GM12892 (cell line): ENCODE results near the gene TNN. TPM values are rescaled to one million over a fixed set of nuclear protein-coding genes. Genes with fewer than 3 reads are reported as not detected.
"Not testable (repeated sequence)": the region's sequence is repeated elsewhere in the genome, so short reads cannot be mapped to it uniquely, and the experiment has no call there.

Experiments
- DNase-seq: peaks from one replicate; pipeline ENCODE4 v3.0.0; 2011; ENCODE audit not compliant: insufficient read length
- FAIRE-seq: peaks from 2 replicates; lab custom pipeline; 2011; peaks lifted over from hg19 to GRCh38; lab: Jason Lieb, UNC
- POLR2A ChIP-seq: IDR thresholded peaks from 2 replicates; pipeline ENCODE4 v1.6.1; 2011; ENCODE audit warnings: low read depth, low read length, control low read depth
- POLR2AphosphoS5 ChIP-seq: IDR thresholded peaks from 2 replicates; pipeline ENCODE4 v1.6.1; 2011; ENCODE audit warnings: low read depth, low read length, control low read depth
- TAF1 ChIP-seq: IDR thresholded peaks from 2 replicates; pipeline ENCODE4 v1.6.1; 2011; ENCODE audit warnings: low read depth, mild to moderate bottlenecking, control low read depth, low read length, borderline replicate concordance
- polyA plus RNA-seq: library from polyadenylated mRNA; unstranded; fragments of >200 nt; gene quantifications from one replicate; pipeline ENCODE4 v1.2.1, GENCODE V29; 2012; ENCODE audit warnings: missing spikeins, inconsistent platforms; ENCODE audit not compliant: missing spikeins

The TNN gene, protein sequence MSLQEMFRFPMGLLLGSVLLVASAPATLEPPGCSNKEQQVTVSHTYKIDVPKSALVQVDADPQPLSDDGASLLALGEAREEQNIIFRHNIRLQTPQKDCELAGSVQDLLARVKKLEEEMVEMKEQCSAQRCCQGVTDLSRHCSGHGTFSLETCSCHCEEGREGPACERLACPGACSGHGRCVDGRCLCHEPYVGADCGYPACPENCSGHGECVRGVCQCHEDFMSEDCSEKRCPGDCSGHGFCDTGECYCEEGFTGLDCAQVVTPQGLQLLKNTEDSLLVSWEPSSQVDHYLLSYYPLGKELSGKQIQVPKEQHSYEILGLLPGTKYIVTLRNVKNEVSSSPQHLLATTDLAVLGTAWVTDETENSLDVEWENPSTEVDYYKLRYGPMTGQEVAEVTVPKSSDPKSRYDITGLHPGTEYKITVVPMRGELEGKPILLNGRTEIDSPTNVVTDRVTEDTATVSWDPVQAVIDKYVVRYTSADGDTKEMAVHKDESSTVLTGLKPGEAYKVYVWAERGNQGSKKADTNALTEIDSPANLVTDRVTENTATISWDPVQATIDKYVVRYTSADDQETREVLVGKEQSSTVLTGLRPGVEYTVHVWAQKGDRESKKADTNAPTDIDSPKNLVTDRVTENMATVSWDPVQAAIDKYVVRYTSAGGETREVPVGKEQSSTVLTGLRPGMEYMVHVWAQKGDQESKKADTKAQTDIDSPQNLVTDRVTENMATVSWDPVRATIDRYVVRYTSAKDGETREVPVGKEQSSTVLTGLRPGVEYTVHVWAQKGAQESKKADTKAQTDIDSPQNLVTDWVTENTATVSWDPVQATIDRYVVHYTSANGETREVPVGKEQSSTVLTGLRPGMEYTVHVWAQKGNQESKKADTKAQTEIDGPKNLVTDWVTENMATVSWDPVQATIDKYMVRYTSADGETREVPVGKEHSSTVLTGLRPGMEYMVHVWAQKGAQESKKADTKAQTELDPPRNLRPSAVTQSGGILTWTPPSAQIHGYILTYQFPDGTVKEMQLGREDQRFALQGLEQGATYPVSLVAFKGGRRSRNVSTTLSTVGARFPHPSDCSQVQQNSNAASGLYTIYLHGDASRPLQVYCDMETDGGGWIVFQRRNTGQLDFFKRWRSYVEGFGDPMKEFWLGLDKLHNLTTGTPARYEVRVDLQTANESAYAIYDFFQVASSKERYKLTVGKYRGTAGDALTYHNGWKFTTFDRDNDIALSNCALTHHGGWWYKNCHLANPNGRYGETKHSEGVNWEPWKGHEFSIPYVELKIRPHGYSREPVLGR (N-terminal part only)
- polyA plus RNA-seq: 0.06 TPM

DNA sequence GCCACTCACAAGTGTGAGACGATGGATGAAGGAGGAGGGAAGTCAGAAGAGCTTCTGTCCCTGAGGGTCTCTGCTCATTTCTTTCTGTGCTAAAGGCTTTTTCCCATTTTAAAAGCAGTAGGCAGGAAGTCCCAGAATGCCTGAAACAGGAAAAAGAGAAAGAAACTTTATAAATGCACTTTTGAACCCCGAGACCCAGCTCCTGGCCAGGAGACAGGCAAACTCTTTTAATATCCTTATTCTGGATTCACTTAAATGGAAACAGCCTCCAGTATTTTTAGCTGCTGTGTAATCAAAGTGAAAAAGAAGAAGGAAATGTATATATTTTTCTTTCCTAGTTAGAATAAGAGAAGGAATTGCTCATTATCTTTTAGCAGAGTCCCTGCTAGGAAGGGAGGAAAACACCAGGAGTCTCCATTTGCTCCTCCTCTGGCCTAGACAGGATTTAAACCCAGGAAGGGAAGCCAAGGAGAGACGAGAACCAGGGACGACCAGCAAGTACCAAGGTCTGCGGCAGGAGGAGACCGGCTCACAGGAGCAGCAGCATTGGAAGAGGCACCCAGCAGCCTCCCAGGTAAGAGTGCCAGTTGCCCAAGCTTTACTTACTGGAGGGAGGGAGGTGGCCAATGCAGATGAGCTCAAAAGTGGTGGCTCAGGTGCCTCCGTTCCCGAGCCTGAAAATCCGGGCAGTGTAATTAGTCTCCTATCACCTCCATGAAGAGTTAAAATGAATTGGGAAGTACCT is at the start of gene TNN:
Gene TNN, plus strand, starts transcription at position 472 of the 745 bp plus-strand sequence. CDS start 9,586 bp downstream, outside the sequence.
- TF ChIP-seq TAF1: no peak
- no peak for TF ChIP-seq POLR2A
- DNase-seq (no peak), FAIRE-seq (no peak)

- no peak for FAIRE-seq
- no peak for TF ChIP-seq POLR2A
- no peak for TF ChIP-seq POLR2AphosphoS5
- no peak for TF ChIP-seq TAF1
Measured at GRCh38 chr1:175019524-175019923, 48.1 kb upstream of the TNN start.

GRCh38 chr1:175023043-175023921 is 44.4 kb upstream of the TNN start, which contains the start of gene MRPS14:
Gene MRPS14 (minus strand): TSS chr1:175023425. CDS start chr1:175023408, 17 bp downstream.
- TF ChIP-seq POLR2AphosphoS5 (peak; percentile 95), TAF1 (peak; percentile 87), POLR2A (peak; percentile 92)
- peak; percentile 100 for FAIRE-seq
- DNase-seq: peak; percentile 71

More at GRCh38 chr1:175019524-175019923, 48.1 kb upstream of the TNN start:
- no peak for DNase-seq

DNA sequence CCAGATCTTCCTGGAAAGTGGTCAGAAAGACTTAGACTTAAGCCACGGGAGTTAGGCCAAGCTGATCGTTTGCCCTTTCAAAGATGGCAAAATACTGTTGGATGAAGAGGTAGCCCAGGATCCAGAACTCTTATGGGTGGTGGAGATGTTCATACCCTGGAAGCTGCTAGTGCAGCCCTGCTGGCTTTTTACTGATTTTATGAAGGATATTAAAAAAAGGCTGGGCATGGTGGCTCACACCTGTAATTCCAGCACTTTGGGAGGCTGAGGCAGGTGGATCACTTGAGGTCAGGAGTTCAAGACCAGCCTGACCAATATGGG is 43.8 kb upstream of the TNN start:
- not testable (repeated sequence) for FAIRE-seq, DNase-seq

DNA sequence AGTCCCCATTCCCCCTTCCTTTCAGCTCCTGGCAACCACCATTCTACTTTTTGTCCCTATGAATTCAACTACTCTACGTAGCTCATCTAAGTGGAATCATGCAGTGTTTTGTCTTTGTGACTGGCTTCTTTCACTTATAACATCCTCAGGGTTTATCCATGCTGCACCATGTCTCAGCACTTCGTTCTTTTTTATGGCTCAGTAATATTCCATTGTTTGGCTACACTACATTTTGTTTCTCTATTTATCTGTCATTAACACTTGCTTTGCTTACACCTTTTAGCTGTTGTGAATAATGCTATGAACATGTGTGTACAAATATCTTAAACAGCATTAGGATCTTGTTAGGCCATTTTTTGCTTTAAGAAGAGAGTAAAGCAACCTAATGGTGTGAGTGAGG is 42.9 kb upstream of the TNN start:
- TF ChIP-seq POLR2AphosphoS5: no peak
- no peak for TF ChIP-seq TAF1
- TF ChIP-seq POLR2A: no peak
- no peak for FAIRE-seq
- no peak for DNase-seq

DNA sequence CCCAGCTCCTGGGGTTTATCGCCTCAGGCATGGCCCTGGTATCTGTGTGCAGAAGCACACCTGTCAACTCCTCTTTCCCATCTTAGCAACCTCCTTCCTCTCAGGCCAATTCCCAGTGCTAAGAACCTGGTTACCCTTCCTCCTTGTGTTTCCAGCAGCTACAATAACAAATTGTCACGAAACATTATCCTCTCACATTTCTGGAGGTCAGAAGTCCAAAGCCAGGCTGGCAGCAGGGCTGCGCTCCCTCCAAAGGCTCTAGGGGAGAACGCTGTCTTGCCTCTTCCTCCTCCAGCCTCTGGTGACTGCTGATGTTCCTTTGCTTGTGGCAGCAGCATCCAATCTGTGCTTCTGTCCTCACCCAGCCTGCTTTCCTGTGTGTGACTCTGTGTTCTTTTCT is 33.7 kb upstream of the TNN start:
- DNase-seq: no peak
- no peak for FAIRE-seq
- TF ChIP-seq POLR2A (no peak), TAF1 (no peak), POLR2AphosphoS5 (no peak)

- no peak for DNase-seq
Measured at GRCh38 chr1:175034775-175035174, 32.9 kb upstream of the TNN start.

DNA sequence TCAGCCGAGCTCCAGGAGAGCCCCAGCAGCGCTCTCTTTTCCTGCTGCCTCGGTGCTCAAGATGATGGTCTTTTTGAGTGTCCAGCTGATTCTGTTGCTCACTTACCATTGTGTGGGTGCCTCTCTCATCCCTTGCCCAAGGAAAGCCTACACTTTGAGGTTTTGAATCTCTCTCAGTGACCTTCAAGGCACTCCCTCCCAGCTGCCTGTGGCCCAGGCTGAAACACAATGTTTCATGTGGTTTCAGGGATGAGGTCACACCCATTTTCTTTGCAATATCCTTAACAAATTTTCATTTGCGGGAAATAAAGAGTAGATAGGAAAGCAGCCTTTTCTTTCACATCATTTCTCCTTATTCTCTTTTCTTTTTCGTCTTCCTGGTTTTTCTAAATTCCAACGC is 31.8 kb upstream of the TNN start:
- DNase-seq (no peak), FAIRE-seq (no peak)
- TF ChIP-seq POLR2A: no peak
- TF ChIP-seq POLR2AphosphoS5: no peak
- no peak for TF ChIP-seq TAF1

More at GRCh38 chr1:175034775-175035174, 32.9 kb upstream of the TNN start:
- no peak for TF ChIP-seq TAF1
- TF ChIP-seq POLR2A: no peak
- no peak for TF ChIP-seq POLR2AphosphoS5
- FAIRE-seq: no peak

DNA sequence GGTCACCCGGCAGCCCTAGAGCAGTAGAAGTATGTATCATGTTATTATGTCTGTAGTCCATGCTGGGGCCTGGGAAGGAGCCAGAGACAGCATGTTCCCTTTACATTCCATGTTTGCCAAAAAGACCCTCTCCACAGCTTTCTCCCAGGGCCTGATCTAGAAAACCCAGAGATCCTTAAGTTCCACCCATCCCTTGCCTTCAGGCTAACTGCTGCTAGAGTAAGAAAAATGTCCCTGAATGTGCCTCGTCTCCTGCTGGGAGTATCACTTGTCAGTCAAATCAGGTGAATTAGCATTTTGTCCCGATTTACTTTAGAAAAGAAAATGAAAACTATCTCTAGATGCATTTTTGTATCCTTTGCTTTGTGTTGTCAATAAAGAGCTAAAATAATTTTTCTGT is 31.2 kb upstream of the TNN start:
- DNase-seq: no peak
- no peak for TF ChIP-seq POLR2AphosphoS5
- TF ChIP-seq POLR2A: no peak
- TF ChIP-seq TAF1: no peak
- no peak for FAIRE-seq

DNA sequence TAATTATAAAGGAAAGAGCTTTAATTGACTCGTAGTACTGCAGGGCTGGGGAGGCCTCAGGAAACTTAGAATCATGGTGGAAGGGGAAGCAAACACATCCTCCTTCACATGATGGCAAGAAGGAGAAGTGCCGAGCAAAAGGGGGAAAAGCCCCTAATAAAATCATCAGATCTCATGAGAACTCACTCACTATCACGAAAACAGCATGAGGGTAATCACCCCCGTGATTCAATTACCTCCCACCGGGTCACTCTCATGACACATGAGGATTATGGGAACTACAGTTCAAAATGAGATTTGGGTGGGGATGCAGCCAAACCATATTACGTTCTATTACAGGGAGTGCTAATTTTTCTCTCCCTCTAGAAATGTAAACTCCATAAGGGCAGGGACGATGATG is 30.2 kb upstream of the TNN start:
- DNase-seq (no peak), FAIRE-seq (no peak)
- no peak for TF ChIP-seq TAF1
- no peak for TF ChIP-seq POLR2A
- no peak for TF ChIP-seq POLR2AphosphoS5
